HG02763 (cell line): ENCODE data around the gene SLAIN1.
"Not testable (repeated sequence)": the region's sequence is repeated elsewhere in the genome, so short reads cannot be mapped to it uniquely, and the experiment has no call there.

Experiments used
- ATAC-seq: cut with Tn5 transposase; IDR thresholded peaks from one replicate; pipeline ENCODE4 v1.9.1; 2021; ENCODE audit warnings: mild to moderate bottlenecking, moderate library complexity; ENCODE audit not compliant: unreplicated experiment

The SLAIN1 gene

GRCh38 chr13:77697217-77698103, at the start of gene SLAIN1:
Gene SLAIN1, plus strand, starts transcription at chr13:77697687. Its CDS starts 227 bp downstream, at chr13:77697914.
- ATAC-seq, result peak; percentile 76

GRCh38 chr13:77650409-77650808, 47.1 kb upstream of the SLAIN1 start:
- no peak for ATAC-seq

- ATAC-seq, result no peak
Measured at GRCh38 chr13:77653301-77653700, 44.2 kb upstream of the SLAIN1 start.

GRCh38 chr13:77660016-77660415, 37.5 kb upstream of the SLAIN1 start:
- ATAC-seq, result not testable (repeated sequence)

- ATAC-seq, result no peak
Measured at GRCh38 chr13:77660841-77661250, 36.6 kb upstream of the SLAIN1 start.

GRCh38 chr13:77662301-77662700, 35.2 kb upstream of the SLAIN1 start:
- not testable (repeated sequence) for ATAC-seq

GRCh38 chr13:77662831-77663230, 34.7 kb upstream of the SLAIN1 start:
- not testable (repeated sequence) for ATAC-seq

- ATAC-seq, result no peak
Measured at GRCh38 chr13:77674852-77675251, 22.6 kb upstream of the SLAIN1 start.

- no peak for ATAC-seq
Measured at GRCh38 chr13:77678691-77679235, 18.7 kb upstream of the SLAIN1 start.

GRCh38 chr13:77687799-77688198, 9.7 kb upstream of the SLAIN1 start:
- ATAC-seq, result no peak

GRCh38 chr13:77691871-77692270, 5.6 kb upstream of the SLAIN1 start:
- ATAC-seq, result no peak

GRCh38 chr13:77692746-77693448, 4.6 kb upstream of the SLAIN1 start:
- ATAC-seq, result no peak

GRCh38 chr13:77693449-77693940, 4.0 kb upstream of the SLAIN1 start:
- ATAC-seq, result no peak

- no peak for ATAC-seq
Measured at GRCh38 chr13:77696006-77696878, 1.2 kb upstream of the SLAIN1 start.

- peak; percentile 0 for ATAC-seq
Measured at GRCh38 chr13:77696879-77697216, 639 bp upstream of the SLAIN1 start.

GRCh38 chr13:77698201-77699058, 943 bp downstream of the SLAIN1 start:
- ATAC-seq, result peak; percentile 24

- ATAC-seq, result no peak
Measured at GRCh38 chr13:77699059-77699680, 1.7 kb downstream of the SLAIN1 start.

- ATAC-seq, result no peak
Measured at GRCh38 chr13:77701305-77701704, 3.8 kb downstream of the SLAIN1 start.

- no peak for ATAC-seq
Measured at GRCh38 chr13:77702366-77702765, 4.9 kb downstream of the SLAIN1 start.
